ENCODE measurements around the gene CARMIL1.

The CARMIL1 gene

GRCh38 chr6:25351485-25351884, 72.3 kb downstream of the CARMIL1 start:
- DNase-seq (ENCODE audit: low read depth): no peak
- no peak overlapping the region for H3K4me3 ChIP-seq (ENCODE audit: control insufficient read depth, low read depth, low read length)
- TF ChIP-seq, protein P1, sequence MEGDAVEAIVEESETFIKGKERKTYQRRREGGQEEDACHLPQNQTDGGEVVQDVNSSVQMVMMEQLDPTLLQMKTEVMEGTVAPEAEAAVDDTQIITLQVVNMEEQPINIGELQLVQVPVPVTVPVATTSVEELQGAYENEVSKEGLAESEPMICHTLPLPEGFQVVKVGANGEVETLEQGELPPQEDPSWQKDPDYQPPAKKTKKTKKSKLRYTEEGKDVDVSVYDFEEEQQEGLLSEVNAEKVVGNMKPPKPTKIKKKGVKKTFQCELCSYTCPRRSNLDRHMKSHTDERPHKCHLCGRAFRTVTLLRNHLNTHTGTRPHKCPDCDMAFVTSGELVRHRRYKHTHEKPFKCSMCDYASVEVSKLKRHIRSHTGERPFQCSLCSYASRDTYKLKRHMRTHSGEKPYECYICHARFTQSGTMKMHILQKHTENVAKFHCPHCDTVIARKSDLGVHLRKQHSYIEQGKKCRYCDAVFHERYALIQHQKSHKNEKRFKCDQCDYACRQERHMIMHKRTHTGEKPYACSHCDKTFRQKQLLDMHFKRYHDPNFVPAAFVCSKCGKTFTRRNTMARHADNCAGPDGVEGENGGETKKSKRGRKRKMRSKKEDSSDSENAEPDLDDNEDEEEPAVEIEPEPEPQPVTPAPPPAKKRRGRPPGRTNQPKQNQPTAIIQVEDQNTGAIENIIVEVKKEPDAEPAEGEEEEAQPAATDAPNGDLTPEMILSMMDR (conservative IDR thresholded peaks at IDR 0.05; ENCODE audit: control insufficient read depth, insufficient read depth, low read depth, low read length): no peak

DNA sequence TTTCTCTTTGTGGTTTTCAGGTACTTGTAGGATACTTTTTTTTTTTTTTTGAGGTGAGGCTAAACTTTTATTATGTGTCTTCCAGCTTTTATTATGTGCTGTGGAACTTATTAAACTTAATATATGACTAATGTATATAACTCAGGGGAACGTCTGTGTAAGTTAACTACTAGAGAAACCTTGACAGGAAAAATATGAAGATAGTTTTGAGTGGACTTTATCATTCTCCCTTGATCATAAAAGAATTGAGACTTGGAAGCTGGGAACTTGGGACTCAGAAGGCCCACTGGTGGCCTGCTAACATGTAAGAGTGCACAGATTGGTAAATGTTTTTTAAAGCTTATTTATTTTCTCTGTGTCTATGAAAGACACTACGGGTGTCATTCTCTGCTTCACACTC, 73.1 kb downstream of the CARMIL1 start:
- DNase-seq (ENCODE audit: low read depth): no peak
- TF ChIP-seq, protein P1 (conservative IDR thresholded peaks at IDR 0.05; ENCODE audit: control insufficient read depth, insufficient read depth, low read depth, low read length): no peak
- H3K4me3 ChIP-seq (ENCODE audit: control insufficient read depth, low read depth, low read length): no peak overlapping the region

GRCh38 chr6:25354078-25354932, 75.1 kb downstream of the CARMIL1 start:
- TF ChIP-seq, protein P1 (conservative IDR thresholded peaks at IDR 0.05; ENCODE audit: control insufficient read depth, insufficient read depth, low read depth, low read length): no peak
- DNase-seq (ENCODE audit: low read depth): peak; percentile 55
- H3K4me3 ChIP-seq (ENCODE audit: control insufficient read depth, low read depth, low read length): no peak overlapping the region

GRCh38 chr6:25359191-25359861, 80.2 kb downstream of the CARMIL1 start:
- TF ChIP-seq, protein P1 (conservative IDR thresholded peaks at IDR 0.05; ENCODE audit: control insufficient read depth, insufficient read depth, low read depth, low read length): no peak
- H3K4me3 ChIP-seq (ENCODE audit: control insufficient read depth, low read depth, low read length): peak overlapping the region; percentile 25
- DNase-seq (ENCODE audit: low read depth): peak; percentile 87

DNA sequence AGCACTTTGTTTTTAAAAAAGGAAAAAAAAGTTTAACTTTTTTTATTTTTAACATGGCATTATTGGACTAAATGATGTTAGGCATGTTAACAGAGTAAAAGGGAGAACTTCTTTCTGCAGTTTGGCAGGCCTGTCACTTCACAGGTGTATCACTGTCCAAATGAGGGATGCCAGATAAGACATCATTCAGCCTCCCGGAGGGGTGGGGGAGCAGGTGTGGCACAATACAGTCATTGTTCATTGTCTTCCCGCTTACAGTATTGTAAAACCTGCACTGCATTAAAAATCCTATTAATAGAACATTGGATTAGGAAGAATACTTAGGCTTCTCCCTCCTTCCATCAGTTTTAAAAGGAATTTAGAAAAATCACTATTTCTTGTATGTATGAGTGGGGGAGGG, 80.7 kb downstream of the CARMIL1 start:
- H3K4me3 ChIP-seq (ENCODE audit: control insufficient read depth, low read depth, low read length): no peak overlapping the region
- TF ChIP-seq, protein P1 (conservative IDR thresholded peaks at IDR 0.05; ENCODE audit: control insufficient read depth, insufficient read depth, low read depth, low read length): no peak
- DNase-seq (ENCODE audit: low read depth): no peak

GRCh38 chr6:25360621-25361020, 81.4 kb downstream of the CARMIL1 start:
- DNase-seq (ENCODE audit: low read depth): peak; percentile 83
- TF ChIP-seq, protein P1 (conservative IDR thresholded peaks at IDR 0.05; ENCODE audit: control insufficient read depth, insufficient read depth, low read depth, low read length): no peak
- no peak overlapping the region for H3K4me3 ChIP-seq (ENCODE audit: control insufficient read depth, low read depth, low read length)

Data from fibroblast of mammary gland (primary cell).